Measurements from ENCODE around the gene METTL1. TPM values are rescaled to one million over a fixed set of nuclear protein-coding genes. Genes with fewer than 3 reads are reported as not detected.
A peak's percentile ranks its signal among the peaks of the same experiment; 100 is the strongest.
"Not testable (repeated sequence)": the region's sequence is repeated elsewhere in the genome, so short reads cannot be mapped to it uniquely, and the experiment has no call there.

The METTL1 gene
- total RNA-seq, 2 donors from 2014 or later: 7.2 to 16.0 TPM

DNA sequence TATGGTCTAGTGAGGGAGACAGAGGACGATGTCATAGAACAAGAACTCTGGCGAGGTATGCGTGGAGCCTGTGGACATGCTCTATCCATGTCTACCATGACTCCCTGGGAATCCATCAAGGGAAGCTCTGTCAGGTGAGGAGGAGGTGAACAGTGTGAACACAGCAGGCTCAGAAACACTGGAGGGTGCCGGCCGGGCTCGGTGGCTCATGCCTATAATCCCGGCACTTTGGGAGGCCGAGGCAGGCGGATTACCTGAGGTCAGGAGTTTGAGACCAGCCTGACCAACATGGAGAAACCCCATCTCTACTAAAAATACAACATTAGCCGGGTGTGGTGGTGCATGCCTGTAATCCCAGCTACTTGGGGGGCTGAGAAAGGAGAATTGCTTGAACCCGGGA is 2.7 kb upstream of the METTL1 start:
- intact Hi-C loops (cut with DNase I); DNase-seq: not testable (repeated sequence)

DNA sequence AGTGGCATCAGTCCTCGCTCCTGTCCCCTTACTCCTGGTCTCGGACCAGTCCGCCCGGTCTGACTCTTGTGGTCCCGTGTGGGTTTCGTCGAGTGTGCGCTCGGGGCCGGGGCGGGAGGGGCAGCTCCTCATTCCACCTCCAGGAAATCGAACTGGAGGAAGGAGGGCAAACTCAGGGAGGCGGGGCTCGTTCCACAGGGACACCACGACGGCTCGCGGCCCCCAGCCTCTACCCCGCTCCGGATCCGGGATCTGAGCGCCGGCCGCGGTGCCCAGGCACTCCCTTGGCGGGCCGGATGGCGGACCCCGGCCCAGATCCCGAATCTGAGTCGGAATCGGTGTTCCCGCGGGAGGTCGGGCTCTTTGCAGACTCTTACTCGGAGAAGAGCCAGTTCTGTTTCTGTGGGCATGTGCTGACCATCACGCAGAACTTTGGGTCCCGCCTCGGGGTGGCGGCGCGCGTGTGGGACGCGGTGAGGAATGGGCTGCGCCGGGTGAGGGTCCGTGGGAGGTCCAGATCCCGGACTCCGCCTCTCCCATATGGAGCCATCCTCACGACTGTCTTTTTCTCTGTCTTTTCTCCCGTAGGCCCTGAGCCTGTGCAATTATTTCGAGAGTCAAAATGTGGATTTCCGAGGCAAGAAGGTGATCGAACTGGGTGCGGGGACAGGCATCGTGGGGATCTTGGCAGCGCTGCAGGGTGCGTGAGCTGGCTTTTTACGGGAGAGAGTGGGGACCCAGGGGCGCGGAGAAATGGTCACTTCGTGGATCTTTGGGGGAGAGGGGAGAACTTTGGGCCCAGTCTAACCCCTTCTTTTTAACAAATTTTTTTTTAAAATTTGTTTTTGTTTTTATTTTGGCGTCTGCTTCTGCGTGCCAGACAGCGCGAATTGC is 771 bp upstream of the METTL1 start, which contains the start of gene EEF1AKMT3:
Gene EEF1AKMT3 (plus strand): TSS at position 186 of the 894 bp plus-strand sequence. CDS start 111 bp downstream, at position 297.
- DNase-seq: peak; percentile 78
- intact Hi-C loops (cut with DNase I): no loop called here
- ATAC-seq: peak; percentile 70 to 73

More for the DNA sequence above, 2.7 kb upstream of the METTL1 start:
- not testable (repeated sequence) for ATAC-seq

DNA sequence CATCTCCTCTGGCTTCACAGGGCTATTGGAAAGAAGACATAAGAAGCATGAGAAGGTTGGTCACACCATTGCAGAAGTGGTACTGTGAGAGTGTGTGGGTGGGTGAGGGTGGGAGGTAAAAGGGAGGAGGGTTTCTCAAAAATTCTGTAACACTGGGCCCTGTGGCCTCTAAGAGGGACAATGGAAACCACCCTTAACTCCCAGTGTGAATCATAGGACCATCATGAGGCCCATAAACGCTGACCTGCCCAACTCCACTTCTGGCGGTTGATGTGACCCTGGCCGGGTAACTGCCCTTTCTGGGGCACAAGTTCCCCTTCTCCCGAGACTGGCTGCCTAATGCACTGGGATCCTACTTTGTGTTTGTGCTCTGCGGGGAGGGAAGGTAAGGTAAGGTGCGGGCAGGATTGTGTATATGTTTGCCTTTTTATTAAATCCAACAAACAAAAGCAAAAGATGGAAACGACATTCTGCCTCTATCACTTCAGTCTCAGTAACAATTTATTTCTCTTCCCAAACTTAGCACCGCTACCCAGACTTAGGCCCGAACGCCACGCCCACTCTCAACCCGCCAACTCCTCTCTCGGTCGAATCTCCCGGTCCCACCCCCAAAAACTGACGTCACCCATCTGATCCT is 551 bp downstream of the METTL1 start:
- peak; percentile 83 to 85 for ATAC-seq
- intact Hi-C loops (cut with DNase I): no loop called here
- DNase-seq: peak; percentile 95

DNA sequence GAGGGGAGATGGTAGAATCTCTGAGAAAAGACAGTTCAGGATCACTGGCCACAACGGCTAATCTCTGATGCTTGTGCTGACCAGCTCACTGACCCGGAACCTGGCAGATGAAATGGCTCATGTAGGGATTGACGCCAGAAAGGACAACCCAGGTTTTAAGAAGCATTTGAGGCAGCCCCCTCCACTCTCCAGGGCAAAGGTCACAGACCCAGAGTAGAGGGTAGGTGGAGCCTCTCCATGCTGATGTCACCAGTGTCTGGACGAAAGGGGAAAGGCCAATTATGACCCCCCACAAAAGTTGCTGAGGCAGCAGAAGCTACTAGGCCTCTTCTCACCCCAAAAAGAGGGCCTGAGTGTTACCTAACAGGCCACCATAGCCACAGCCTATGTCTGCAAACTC is 1.2 kb downstream of the METTL1 start:
- intact Hi-C loops (cut with DNase I): no loop called here
- DNase-seq: no peak
- no peak for ATAC-seq

DNA sequence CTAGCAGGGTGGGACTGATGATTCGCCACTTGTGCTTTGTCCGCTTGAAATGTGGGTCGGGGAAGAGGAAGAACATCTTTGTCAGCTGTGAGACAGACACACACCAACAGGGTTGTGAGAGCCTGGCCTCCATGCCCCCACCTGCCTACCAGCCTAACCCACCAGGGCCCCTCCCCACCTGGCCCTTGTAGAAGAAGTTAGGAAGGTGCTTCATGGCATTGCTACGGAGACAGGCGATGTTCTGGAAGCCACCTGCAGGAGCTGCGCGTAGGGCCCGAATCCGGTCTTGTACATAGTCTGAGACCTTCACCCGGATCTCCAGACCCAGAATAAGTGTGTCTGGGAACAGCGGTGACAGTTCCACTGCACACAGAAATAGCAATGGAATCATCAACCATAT is 2.3 kb downstream of the METTL1 start:
- no peak for DNase-seq
- intact Hi-C loops (cut with DNase I): no loop called here

DNA sequence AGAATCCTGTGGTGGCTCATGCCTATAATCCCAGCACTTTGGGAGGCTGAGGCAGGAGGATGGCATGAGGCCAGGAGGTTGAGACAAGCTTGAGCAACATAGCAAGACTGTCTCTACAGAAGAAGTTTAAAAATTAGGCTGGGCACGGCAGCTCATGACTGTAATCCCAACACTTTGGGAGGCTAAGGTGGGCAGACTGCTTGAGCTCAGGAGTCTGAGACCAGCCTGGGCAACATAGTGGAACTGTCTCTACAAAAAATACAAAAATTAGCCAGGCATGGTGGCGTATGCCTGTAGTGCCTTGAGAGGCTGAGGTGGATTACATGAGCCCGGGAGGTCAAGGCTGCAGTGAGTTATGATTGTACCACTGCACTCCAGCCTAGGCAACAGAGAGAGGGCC is 4.0 kb downstream of the METTL1 start:
- ATAC-seq (no peak), DNase-seq (no peak)
- intact Hi-C loops (cut with DNase I): no loop called here

More for the DNA sequence above, 2.3 kb downstream of the METTL1 start:
- no peak for ATAC-seq

DNA sequence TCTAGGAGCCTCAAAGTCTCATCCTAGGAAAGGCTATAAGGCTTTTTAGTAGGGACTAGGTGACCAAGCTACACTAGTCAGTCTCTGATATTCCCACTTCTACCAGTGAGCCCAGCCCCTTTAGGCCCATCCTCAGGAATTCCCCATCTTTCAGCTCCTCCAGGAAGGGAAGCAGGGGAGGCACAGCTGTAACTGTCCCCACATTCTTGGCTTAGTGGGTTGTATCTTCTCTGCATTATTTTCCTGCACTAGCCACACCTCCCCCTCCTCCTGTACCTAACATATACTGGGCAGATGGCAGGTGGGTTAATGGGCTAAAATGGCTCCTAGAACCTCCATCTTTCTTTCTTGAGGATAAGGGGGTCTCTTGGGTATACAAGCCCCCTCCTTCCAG is 4.6 kb downstream of the METTL1 start:
- intact Hi-C loops (cut with DNase I): no loop called here
- no peak for DNase-seq

DNA sequence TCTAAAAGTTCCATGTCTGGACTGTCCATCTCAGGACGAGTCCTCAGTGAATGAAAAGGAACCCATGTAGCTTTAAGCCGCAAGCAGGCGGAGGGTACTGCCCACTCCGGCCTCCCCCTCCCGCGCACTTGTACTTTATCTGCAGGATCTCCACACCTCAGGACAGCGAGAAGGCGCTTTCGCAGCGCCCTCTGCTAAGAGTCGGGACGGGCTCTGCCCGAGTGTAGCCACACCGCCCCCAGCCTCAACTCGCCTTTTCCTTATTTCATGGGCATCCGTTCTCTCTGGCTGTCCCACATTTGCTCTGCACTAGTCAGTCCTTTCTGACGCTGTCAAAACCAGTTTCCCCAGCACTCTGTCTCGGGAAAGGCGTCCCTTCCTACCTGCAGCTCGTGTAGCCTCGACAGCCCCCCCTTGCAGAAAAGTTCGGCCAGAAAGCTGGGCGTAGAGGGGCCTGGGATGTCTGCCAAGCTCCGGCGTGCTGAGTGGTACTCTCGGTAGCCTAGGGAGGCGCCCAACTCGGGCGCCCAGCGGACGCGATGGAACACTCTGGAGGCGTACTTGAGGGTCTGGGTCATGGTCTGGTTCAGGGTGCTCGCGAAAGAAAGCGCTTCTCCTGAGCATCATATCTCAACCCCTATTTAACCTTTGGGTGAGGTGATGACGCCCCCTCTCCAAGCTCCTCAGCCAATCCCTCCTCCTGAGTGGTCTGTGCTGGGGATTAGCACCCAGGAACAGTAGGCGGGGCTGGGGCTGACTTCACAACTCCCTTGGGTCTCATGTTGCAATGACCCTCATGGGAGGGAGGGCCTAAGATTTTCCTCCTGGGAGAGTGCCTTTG is 5.2 kb downstream of the METTL1 start, which contains the start of gene CYP27B1:
Gene CYP27B1 (minus strand): TSS at position 615 of the 841 bp plus-strand sequence. CDS start 37 bp downstream, at position 578.
- ATAC-seq (peak; percentile 19 to 24), DNase-seq (peak; percentile 49)
- intact Hi-C loops (cut with DNase I): no loop called here

More for the DNA sequence above, 4.6 kb downstream of the METTL1 start:
- ATAC-seq: no peak

DNA sequence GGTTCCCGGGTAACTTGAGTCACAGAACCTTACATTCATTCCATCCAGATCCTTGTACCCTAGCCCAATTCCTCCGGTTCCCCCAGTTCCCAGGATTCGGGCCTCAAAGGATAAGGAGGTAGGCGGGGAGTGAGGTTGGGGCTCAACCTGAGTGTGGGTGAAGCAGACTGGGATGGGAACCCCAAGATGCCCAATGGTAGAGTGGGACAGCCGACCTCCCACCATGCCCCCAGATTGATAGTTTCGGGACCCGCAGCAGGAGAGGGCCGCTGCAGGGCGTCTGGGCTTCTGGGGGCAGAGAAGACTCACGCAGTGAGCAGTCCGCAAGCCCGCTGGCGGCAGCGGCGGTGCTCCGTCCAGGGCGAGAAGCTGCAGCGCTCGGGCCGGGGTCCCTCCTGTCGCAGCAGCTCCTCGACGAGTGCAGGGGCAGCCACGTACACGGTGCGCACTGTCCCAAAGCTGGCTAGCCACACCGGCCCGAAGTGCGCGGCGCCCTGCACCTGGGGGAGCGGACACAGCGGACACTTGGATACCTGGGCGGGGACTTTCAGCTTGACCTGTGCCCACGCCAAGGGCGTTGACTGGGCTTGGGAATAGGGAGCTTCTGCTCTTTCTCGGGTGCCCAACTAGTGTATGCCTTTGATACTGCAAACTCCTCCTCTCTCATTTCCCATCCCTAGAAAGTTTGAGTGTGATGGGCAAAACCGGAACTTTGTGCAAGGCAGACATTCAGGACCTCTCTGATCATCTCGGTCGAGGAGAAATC is 6.0 kb downstream of the METTL1 start:
- intact Hi-C loops (cut with DNase I): no loop called here
- DNase-seq (no peak), ATAC-seq (peak; percentile 13 to 26)

DNA sequence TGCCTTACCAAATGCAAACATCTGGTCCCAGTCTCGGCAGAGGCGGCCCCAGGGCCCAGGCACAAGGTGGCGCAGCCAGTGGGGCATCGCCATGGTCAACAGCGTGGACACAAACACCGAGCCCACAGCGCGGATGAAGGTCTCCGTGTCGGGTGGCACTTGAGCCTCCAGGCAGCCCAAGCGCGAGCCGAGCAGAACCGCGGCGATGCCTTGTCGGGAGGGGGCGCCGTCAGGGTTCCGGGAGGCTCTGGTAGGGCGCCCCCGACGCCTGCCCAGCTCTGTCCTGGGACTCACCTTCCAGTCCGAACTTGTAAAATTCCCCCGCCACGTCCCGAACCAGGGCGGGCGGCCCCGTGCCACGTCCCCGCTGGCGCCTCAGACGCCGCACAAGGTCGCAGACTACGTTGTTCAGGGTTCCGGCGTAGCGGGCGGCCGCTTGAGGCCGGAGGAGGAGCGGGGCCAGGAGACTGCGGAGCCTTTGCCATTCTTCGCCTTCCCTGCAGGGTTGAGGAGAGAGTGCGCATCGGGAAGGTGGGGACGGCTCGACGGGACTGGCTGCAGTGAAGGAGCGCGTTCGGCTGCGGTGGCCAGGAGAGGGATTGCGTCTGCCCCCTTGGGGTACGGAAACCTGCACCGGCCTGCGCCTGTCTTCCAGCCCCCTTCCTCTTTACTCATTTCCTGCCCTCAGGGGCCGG is 6.8 kb downstream of the METTL1 start:
- peak; percentile 47 for DNase-seq

DNA sequence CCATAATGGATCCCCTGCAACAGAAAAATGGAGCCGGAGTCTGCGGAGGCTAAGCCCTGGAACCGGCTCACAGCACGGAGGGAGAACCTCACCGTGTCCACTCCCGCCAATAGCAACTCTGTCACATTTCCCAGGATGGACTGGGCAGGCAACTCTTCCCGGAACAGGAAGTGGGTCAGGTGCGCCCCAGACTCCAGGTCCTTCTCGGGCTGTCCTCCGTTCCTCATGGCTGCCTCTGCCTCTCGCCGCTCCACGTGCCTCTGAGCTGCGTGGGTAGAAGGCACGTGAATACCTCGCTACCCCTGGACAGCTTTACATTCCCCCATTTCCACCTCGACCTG is 7.3 kb downstream of the METTL1 start:
- intact Hi-C loops (cut with DNase I): no loop called here
- DNase-seq (no peak), ATAC-seq (peak in 1 of 2 donors; percentile 6)

More for the DNA sequence above, 6.8 kb downstream of the METTL1 start:
- ATAC-seq: peak; percentile 51 to 62
- intact Hi-C loops (cut with DNase I): no loop called here

DNA sequence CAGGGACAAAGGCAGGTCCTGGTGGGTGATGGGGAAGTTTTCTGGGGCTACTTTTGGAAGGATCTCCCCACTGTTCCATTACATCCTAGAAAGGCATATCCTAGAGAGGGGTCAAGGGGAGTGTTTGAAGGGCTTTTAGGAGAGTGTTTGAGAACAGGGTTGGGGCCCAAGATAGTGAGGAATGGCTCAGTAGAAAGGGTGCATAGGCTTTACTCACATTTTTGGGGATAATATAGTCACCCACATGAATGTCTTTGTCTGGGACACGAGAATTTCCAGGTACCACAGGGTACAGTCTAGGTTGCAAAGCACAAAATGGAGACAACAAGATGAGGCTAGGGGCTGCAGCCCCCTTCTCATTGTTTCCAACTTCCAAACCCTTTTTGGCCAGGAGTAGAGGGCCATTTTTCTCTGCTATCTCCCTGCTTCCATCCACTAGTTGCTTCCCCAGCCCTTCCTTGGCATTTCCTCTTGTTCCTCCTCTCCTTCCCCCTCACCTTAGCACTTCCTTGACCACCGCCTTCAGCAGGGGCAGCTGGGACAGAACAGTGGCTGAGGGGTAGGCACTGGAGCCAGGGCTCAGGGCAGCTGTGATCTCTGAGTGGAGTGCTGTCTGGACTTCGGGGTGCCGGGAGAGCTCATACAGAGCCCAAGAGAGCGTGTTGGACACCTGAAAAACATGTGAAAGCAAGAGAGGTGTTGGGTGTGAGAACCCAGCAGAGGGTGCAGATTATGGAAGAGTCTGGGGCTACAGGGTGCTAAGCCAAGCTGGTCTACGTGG is 7.8 kb downstream of the METTL1 start:
- intact Hi-C loops (cut with DNase I): no loop called here
- DNase-seq (no peak), ATAC-seq (no peak)

DNA sequence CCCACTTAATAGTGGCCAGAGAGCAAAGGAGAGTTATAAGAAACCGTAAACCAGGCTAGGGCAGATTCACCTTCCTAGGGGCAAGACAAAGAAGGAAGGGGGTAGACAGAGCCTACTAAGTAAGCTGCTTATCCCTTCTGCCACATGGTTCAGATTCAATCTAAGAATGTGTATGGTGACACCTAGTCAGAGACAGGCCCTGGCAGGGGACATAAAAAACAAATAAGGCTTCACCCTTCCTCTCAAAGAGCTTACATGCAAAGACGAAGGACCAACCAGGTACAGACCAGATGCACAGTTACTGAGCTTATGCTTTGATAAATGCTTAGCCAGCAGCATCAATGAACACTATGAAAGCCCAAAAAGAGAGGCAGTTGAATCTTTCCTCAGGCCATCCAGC is 9.4 kb downstream of the METTL1 start:
- intact Hi-C loops (cut with DNase I): no loop called here
- no peak for ATAC-seq
- no peak for DNase-seq

DNA sequence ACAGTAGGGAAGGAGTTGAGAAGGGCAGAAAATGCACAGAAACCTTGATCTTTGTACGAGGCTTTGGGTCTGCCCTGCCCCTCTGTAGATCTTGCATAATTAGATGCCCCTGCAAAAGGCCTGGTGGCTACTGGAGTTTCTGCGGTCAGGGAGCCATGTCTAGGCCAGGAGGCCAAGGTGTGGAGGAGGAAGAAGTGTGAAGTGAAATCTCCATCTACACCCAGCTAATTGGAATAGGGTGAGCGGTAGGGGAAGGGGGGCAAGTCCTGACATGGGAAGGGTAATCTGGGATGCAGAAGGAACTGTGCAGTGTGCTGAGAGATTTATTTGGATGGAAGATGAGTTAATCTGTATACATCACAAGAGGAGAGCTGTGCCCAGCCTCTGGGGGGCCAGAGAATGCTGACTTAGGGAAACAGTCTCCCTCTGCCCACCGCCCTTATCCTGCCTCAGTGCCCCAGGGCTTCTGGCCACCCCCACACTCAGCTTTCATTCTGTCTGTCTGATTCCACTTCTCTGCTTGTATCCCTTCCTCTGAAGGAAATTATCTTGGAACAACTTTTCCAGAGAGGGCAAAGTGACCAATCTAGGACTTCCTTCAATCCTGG is 10.4 kb downstream of the METTL1 start:
- intact Hi-C loops (cut with DNase I): no loop called here
- ATAC-seq (no peak), DNase-seq (no peak)

DNA sequence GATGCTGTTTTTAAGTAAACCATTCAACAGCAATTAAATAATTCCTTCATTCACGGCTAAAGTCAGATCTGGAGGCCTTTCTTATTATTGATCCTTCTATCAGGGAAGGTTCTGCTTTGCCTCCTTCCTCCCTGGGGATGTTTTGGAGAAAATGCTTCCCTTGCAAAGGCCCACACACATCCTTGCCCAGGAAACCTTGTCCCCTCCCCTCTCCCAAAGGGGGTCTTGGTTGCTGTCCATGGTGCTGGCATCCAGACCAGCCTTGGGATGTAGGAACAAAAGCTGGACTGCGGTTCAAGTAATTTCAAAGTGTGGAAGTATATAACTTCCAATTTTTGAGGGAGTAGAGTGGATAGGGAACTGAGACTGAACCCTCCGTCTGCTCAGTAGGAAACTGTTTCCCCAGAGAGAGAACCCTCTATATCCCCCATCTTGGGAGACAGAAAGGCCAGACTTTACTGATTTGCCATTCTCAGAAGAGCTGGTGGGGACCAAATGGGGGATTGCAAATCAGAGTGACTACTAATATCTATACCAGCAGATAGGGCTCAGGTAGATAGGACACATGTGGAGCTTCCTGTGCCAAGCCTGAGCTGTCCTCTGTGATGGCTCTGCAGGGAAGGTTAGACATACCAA is 11.4 kb downstream of the METTL1 start:
- DNase-seq (no peak), ATAC-seq (no peak)
- intact Hi-C loops (cut with DNase I): no loop called here

DNA sequence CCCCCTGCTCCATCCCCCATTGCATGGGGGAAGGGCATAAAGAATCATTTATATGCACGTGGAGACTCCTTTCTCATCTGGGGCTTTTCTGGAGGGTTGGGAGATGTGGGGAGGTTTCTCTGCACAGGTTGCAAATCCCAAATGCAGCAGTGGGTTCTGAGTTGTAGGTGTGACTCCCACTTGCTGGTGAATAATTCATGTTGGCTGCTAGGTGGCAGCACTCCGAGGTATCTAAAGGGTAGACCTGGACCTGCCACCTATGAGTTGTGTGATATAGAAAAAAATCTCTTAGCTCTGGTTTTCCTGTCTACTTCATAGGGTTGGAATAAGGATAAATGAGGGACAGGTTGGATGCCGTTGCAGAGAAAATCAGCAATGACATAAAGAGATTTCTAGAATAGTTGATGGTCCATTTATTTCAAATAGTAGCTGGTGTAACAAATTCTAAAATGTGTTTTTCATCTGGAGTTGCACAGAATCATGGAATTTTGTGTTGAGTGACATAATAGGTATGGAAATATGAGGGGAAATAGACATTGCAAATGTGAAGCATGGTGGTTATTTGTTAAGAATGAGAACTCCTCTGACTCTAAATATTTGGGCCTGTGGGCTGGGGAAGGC is 12.4 kb downstream of the METTL1 start:
- intact Hi-C loops (cut with DNase I): no loop called here
- DNase-seq (no peak), ATAC-seq (no peak)
